ENCODE data around the gene SH3BP1.
"Not testable (repeated sequence)": the region's sequence is repeated elsewhere in the genome, so short reads cannot be mapped to it uniquely, and the experiment has no call there.

Gene SH3BP1

DNA sequence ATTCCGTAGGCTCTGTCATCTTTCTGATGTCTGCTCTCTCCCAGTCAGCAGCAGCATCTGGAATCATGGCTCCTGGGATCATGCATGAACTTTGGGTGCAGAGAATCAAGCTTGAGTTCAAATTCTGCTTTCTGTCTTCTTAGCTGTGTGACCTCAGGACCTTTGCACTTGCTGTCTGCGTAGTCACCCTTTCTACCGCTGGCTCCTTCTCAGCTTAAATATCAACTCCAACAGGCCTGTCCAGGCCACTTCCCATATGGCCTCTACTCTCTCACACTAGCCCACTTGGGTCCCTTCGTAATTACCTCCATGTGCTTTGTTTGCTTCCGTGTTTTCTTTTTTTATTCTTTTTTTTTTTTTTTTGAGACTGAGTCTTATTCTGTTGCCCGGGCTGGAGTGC lies 35.4 kb upstream of the SH3BP1 start:
- TF ChIP-seq, protein P1, sequence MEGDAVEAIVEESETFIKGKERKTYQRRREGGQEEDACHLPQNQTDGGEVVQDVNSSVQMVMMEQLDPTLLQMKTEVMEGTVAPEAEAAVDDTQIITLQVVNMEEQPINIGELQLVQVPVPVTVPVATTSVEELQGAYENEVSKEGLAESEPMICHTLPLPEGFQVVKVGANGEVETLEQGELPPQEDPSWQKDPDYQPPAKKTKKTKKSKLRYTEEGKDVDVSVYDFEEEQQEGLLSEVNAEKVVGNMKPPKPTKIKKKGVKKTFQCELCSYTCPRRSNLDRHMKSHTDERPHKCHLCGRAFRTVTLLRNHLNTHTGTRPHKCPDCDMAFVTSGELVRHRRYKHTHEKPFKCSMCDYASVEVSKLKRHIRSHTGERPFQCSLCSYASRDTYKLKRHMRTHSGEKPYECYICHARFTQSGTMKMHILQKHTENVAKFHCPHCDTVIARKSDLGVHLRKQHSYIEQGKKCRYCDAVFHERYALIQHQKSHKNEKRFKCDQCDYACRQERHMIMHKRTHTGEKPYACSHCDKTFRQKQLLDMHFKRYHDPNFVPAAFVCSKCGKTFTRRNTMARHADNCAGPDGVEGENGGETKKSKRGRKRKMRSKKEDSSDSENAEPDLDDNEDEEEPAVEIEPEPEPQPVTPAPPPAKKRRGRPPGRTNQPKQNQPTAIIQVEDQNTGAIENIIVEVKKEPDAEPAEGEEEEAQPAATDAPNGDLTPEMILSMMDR (IDR thresholded peaks at IDR 0.05; ENCODE audit: low read length, missing control alignments): no peak
- no peak for DNase-seq (ENCODE audit: low read depth)
- no peak overlapping the region for H3K4me3 ChIP-seq (replicated peaks; ENCODE audit: low read depth, low read length)

GRCh38 chr22:37604875-37605274 lies 34.6 kb upstream of the SH3BP1 start:
- H3K4me3 ChIP-seq (replicated peaks; ENCODE audit: low read depth, low read length): no peak overlapping the region
- DNase-seq (ENCODE audit: low read depth): no peak
- TF ChIP-seq, protein P1 (IDR thresholded peaks at IDR 0.05; ENCODE audit: low read length, missing control alignments): no peak

DNA sequence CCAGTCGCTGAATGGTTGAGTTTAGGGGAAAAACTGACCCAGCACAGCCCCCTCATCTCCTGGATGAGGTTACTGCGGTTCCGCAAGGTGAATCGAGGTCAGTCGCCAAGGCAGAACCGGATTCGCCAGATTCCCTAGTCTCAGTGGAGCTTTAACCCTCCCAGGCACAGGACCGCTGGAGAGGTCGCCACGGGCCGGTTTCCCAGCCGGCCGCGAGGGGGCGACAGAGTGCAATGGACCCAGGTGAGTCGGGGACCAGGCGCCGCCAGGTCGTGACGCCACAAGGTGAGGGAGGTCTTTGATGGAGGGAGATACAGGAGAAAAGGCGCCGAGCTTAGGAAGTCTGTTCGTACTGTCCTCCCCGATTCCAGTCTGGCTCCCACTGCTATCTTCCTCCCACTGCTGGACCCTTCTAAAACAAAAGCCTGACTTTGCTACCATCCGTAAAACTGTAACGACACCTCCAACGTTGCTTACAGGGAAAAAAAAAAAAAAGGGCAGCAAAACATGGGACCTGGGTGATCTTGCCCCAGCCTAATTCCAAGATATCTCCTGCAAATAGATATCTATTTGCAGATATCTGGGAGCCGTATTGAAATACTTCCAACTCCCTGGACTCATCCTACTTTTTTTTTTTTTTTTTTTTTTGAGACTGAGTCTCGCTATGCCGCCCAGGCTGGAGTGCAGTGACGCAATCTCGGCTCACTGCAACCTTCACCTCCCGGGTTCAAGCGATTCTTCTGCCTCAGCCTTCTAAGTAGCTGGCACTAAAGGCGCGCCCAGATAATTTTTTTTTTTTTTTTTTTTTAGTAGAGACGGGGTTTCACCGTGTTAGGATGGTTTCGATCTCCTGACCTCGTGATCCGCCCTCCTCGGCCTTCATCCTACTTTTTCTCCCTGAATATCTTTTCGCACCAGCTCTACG lies 32.2 kb upstream of the SH3BP1 start:
- peak overlapping the region; percentile 44 for H3K4me3 ChIP-seq (replicated peaks; ENCODE audit: low read depth, low read length)
- peak; percentile 58 for DNase-seq (ENCODE audit: low read depth)
- TF ChIP-seq, protein P1 (IDR thresholded peaks at IDR 0.05; ENCODE audit: low read length, missing control alignments): peak; percentile 97

DNA sequence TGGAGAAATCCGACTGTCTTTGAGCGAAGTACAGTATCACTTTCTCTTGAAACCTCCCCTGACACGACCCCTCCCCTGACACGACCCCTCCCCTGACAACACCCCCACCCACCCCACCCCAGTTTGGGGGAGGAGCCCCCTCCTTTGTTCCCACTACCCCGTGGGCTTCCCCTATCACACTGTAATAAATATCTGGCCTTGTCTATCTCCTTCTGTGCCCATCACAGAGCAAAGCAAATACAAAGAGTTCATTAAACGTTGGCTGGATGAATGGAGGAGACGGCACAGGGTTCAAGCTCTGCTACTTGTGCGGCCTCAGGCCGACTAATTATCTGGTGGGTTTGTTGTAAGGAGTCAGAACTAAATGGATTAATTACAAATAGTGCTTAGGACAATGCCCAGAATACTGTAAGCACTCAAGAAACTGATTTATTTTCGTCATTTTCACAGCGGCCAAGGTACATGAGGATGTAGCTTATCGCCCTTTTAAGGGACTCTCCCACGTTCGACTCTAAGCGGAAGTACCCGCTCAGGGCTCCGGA lies 31.5 kb upstream of the SH3BP1 start:
- no peak for DNase-seq (ENCODE audit: low read depth)
- TF ChIP-seq, protein P1 (IDR thresholded peaks at IDR 0.05; ENCODE audit: low read length, missing control alignments): no peak
- peak overlapping the region; percentile 88 for H3K4me3 ChIP-seq (replicated peaks; ENCODE audit: low read depth, low read length)

- H3K4me3 ChIP-seq (replicated peaks; ENCODE audit: low read depth, low read length): peak within 1 kb of the TSS; percentile 88
- TF ChIP-seq, protein P1 (IDR thresholded peaks at IDR 0.05; ENCODE audit: low read length, missing control alignments): no peak
- DNase-seq (ENCODE audit: low read depth): peak; percentile 99
Observed at GRCh38 chr22:37608477-37609239, 30.8 kb upstream of the SH3BP1 start, which contains the start of gene GGA1. GGA1 (plus strand) TSS chr22:37608834; CDS start chr22:37608861, 27 bp downstream.

GRCh38 chr22:37609240-37610152 lies 30.0 kb upstream of the SH3BP1 start:
- peak; percentile 21 for DNase-seq (ENCODE audit: low read depth)
- TF ChIP-seq, protein P1 (IDR thresholded peaks at IDR 0.05; ENCODE audit: low read length, missing control alignments): no peak
- peak overlapping the region; percentile 88 for H3K4me3 ChIP-seq (replicated peaks; ENCODE audit: low read depth, low read length)

GRCh38 chr22:37610153-37610475 lies 29.4 kb upstream of the SH3BP1 start:
- DNase-seq (ENCODE audit: low read depth): not testable (repeated sequence)
- H3K4me3 ChIP-seq (replicated peaks; ENCODE audit: low read depth, low read length): peak overlapping the region; percentile 88
